Mucosa of stomach (tissue), 1 donor: ENCODE results near the gene AMMECR1L.
"Not testable (repeated sequence)": the region's sequence is repeated elsewhere in the genome, so short reads cannot be mapped to it uniquely, and the experiment has no call there.

Source experiments
- H3K27me3 ChIP-seq: one replicate; pipeline ENCODE4 v1.7.0; 2013; ENCODE audit warnings: mild to moderate bottlenecking, low read length; ENCODE audit not compliant: control insufficient read depth, insufficient read depth
- H3K36me3 ChIP-seq: one replicate; pipeline ENCODE4 v1.7.0; 2013; ENCODE audit warnings: low read length; ENCODE audit not compliant: control insufficient read depth, insufficient read depth
- H3K4me1 ChIP-seq: one replicate; pipeline ENCODE4 v1.7.0; 2013; ENCODE audit warnings: mild to moderate bottlenecking, low read length; ENCODE audit not compliant: control insufficient read depth, insufficient read depth
- H3K4me3 ChIP-seq: one replicate; pipeline ENCODE4 v1.7.0; 2013; ENCODE audit warnings: low read length
- H3K9ac ChIP-seq: one replicate; pipeline ENCODE4 v1.7.0; 2013; ENCODE audit warnings: mild to moderate bottlenecking, low read length, moderate library complexity
- H3K9me3 ChIP-seq: one replicate; pipeline ENCODE4 v1.7.0; 2013; ENCODE audit warnings: mild to moderate bottlenecking, low read length, moderate library complexity; ENCODE audit not compliant: control insufficient read depth
- donor health status: Pancreatic carcinoma.

Gene AMMECR1L

DNA sequence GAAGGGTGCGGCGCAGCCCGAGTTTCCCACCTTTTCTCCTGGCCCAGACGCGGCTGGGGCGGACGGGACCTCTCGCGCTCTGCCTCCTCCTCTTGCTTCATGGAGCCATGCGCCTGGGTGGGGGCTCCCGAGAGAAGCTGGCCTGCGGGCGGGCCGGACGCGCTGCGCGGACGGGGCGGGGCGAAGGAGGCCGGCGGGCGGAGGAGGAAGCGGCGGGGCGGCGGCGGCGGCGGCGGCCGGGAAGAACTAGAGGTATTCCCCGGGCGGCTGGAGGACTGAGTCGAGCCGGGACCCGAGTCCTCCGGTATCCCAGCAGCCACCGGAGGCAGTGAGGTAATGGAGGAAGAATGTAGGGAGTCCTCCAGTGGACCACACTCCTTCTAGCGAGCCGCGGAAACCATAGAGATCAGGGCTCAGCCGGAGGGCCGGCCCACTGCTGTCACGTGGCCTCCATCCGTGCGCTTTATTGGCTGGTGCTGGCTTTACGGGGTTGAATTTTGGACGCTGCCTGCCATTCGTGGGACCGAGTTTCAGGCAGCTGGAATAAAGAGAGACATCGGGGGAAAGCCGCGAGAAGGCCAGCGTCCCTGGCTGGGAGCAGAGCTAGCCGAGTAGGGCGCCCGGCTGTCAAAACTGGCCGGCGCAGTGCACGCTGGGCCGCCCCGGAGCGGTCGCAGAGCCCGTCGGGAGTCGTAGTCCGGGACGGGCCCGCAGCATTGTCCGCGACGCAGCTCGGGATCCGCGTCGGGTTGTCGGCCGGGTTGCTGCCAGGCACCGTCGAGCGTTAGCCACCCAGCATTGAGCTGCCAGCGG is at the start of gene AMMECR1L:
Gene AMMECR1L (minus strand): TSS at position 177 of the 813 bp plus-strand sequence. CDS start 11,722 bp downstream, outside the sequence.
- peaks cover 15% of the 10 kb centered on the region for H3K4me1 ChIP-seq

GRCh38 chr2:127935337-127935736 is 49.6 kb upstream of the AMMECR1L start:
- no peaks in the 10 kb centered on the region for H3K27me3 ChIP-seq

More for the DNA sequence above, at the start of gene AMMECR1L:
- Histone ChIP-seq H3K9ac (peak within 1 kb of the TSS; percentile 69), H3K4me3 (peak within 1 kb of the TSS; percentile 43)
- H3K9me3 ChIP-seq, H3K36me3 ChIP-seq, H3K27me3 ChIP-seq: not testable (repeated sequence)

DNA sequence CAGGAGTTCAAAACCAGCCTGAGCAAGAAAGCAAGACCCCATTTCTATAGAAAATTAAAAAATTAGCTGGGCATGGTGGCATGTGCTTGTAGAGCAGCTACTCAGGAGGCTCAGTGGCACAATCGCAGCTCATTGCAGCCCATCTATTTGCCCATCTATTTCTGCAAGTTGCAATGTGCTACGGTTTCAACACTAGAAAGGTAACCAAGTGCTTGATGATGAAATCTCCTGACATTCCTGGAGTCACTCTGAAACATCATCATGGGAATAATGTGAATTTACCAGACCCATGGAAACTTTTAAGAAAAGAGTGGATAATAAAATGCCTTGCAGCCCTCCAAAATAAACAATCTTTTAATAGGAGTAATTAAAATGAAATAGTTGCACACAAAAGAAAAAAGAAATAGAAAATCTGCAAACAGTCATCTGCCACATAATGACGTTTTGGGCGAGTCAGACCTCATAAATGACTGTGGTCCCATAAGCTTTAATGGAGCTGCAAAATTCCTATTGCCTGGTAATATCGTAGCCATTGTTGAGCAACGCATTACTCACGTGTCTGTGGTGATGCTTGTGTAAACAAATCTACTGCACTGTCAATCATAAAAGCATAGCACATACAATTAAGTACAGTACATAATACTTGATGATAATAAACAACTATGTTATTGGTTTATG is 46.6 kb upstream of the AMMECR1L start:
- H3K4me1 ChIP-seq: no peaks in the 10 kb centered on the region
- H3K9me3 ChIP-seq: no peaks in the 10 kb centered on the region
- no peaks in the 10 kb centered on the region for H3K36me3 ChIP-seq
- H3K9ac ChIP-seq: no peak overlapping the region
- no peak overlapping the region for H3K4me3 ChIP-seq
- H3K27me3 ChIP-seq: no peaks in the 10 kb centered on the region

More at GRCh38 chr2:127935337-127935736, 49.6 kb upstream of the AMMECR1L start:
- Histone ChIP-seq H3K36me3 (no peaks in the 10 kb centered on the region), H3K4me1 (no peaks in the 10 kb centered on the region), H3K9me3 (no peaks in the 10 kb centered on the region), H3K4me3 (no peak overlapping the region), H3K9ac (no peak overlapping the region)

DNA sequence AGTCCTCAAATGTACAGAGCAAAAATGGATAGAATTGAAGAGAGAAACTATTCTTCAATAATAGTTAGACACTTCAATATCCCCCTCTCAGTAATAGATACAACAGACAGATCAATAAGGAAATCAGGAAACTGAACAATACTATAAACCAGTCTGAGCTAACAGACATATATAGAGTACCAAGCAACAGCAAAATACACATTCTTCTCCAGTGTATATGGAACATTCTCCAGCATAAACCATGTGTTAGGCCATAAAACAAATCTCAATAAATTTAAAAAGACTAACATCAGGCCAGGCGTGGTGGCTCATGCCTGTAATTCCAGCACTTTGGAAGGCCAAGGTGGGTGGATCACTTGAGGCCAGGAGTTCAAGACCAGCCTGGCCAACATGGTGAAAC is 43.7 kb upstream of the AMMECR1L start:
- H3K9me3 ChIP-seq: no peaks in the 10 kb centered on the region
- no peak overlapping the region for H3K9ac ChIP-seq
- no peaks in the 10 kb centered on the region for H3K4me1 ChIP-seq
- H3K27me3 ChIP-seq: no peaks in the 10 kb centered on the region
- no peaks in the 10 kb centered on the region for H3K36me3 ChIP-seq
- H3K4me3 ChIP-seq: no peak overlapping the region

- Histone ChIP-seq H3K36me3 (no peaks in the 10 kb centered on the region), H3K4me3 (no peak overlapping the region), H3K4me1 (no peaks in the 10 kb centered on the region)
These were observed 41.6 kb upstream of the AMMECR1L start for GRCh38 chr2:127927384-127927783.

GRCh38 chr2:127917916-127918315 is 32.2 kb upstream of the AMMECR1L start:
- H3K9me3 ChIP-seq: no peaks in the 10 kb centered on the region
- H3K27me3 ChIP-seq: peaks cover 3% of the 10 kb centered on the region
- H3K4me1 ChIP-seq: peaks cover 4% of the 10 kb centered on the region
- no peak overlapping the region for H3K9ac ChIP-seq
- no peaks in the 10 kb centered on the region for H3K36me3 ChIP-seq
- no peak overlapping the region for H3K4me3 ChIP-seq

More at GRCh38 chr2:127927384-127927783, 41.6 kb upstream of the AMMECR1L start:
- no peak overlapping the region for H3K9ac ChIP-seq
- H3K27me3 ChIP-seq: no peaks in the 10 kb centered on the region
- H3K9me3 ChIP-seq: no peaks in the 10 kb centered on the region

GRCh38 chr2:127913808-127914457 is 28.2 kb upstream of the AMMECR1L start:
- Histone ChIP-seq H3K27me3 (no peaks in the 10 kb centered on the region), H3K9ac (no peak overlapping the region), H3K4me3 (no peak overlapping the region), H3K9me3 (no peaks in the 10 kb centered on the region), H3K36me3 (no peaks in the 10 kb centered on the region), H3K4me1 (peaks cover 4% of the 10 kb centered on the region)

- Histone ChIP-seq H3K4me1 (peaks cover 4% of the 10 kb centered on the region), H3K9ac (no peak overlapping the region), H3K27me3 (no peaks in the 10 kb centered on the region), H3K9me3 (no peaks in the 10 kb centered on the region), H3K4me3 (no peak overlapping the region), H3K36me3 (no peaks in the 10 kb centered on the region)
These were observed 26.0 kb upstream of the AMMECR1L start for GRCh38 chr2:127911737-127912136.

DNA sequence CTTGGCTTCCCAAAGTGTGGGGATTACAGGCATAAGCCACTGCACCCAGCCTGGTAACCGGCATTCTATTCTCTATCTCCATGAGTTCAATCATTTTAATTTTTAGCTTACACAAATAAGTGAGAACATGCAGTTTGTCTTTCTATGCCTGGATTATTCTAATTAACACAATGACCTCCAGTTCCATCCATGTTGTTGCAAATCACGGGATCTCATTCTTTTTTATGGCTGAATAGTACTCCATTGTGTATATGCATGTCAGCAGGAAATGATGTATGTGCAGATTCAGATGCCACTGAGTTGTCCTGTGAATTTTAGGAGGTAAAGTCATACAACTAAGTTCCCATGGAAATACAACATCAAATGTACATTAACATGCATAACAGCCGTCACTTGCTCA is 24.7 kb upstream of the AMMECR1L start:
- Histone ChIP-seq H3K36me3 (no peaks in the 10 kb centered on the region), H3K4me3 (no peak overlapping the region), H3K9ac (no peak overlapping the region), H3K9me3 (no peaks in the 10 kb centered on the region), H3K4me1 (peaks cover 4% of the 10 kb centered on the region), H3K27me3 (no peaks in the 10 kb centered on the region)

DNA sequence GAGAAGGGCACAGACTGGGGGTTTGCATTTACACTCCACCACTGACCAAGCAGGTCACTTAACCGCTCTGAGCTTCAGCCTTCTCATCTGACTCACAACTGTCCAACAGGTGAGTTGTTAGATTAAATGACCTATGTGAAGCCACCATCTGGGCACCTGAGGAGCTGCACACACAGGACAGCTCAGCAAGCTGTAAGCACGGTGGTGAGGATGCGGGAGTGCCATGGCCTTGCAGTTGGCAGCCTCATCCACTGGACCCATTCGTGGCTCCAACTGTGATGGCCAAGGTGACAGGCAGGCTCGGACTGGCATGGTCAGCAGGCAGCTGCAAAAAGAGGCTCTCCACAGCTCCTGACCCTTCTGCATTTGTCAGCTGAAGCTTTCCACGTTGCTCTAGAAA is 23.3 kb upstream of the AMMECR1L start:
- Histone ChIP-seq H3K4me3 (no peak overlapping the region), H3K9ac (no peak overlapping the region), H3K27me3 (no peaks in the 10 kb centered on the region), H3K4me1 (peaks cover 1% of the 10 kb centered on the region), H3K9me3 (no peaks in the 10 kb centered on the region), H3K36me3 (no peaks in the 10 kb centered on the region)

GRCh38 chr2:127907733-127908400 is 22.1 kb upstream of the AMMECR1L start:
- not testable (repeated sequence) for H3K36me3 ChIP-seq, H3K4me3 ChIP-seq, H3K4me1 ChIP-seq, H3K9ac ChIP-seq, H3K9me3 ChIP-seq, H3K27me3 ChIP-seq
